ENCODE data around the gene SERPIND1.
"Not testable (repeated sequence)": the region's sequence is repeated elsewhere in the genome, so short reads cannot be mapped to it uniquely, and the experiment has no call there.

SERPIND1 gene, protein sequence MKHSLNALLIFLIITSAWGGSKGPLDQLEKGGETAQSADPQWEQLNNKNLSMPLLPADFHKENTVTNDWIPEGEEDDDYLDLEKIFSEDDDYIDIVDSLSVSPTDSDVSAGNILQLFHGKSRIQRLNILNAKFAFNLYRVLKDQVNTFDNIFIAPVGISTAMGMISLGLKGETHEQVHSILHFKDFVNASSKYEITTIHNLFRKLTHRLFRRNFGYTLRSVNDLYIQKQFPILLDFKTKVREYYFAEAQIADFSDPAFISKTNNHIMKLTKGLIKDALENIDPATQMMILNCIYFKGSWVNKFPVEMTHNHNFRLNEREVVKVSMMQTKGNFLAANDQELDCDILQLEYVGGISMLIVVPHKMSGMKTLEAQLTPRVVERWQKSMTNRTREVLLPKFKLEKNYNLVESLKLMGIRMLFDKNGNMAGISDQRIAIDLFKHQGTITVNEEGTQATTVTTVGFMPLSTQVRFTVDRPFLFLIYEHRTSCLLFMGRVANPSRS

DNA sequence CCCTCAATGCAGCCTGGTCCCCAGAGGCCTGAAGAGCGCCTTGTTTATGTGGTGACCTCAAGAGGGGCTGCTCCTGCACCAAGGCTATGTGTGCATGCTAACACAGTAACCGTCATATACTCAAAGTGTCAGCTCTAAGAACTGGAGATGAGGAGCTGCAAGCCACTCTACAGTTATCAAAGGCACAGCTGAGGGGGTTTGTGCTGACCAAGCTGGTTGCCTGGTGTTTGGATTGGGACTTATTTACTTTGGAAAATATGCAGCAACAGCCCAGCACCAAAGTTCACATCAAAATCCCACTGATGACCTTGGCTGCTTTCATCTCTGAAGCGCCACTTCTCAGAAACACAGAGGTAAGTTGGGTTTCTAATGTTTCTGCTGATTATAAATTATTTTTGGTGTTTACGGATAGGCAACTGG is at the start of gene SERPIND1:
TSS of gene SERPIND1 (plus strand) at position 321 of the 420 bp plus-strand sequence. CDS start 5,200 bp downstream, outside the sequence.
- no peak for FAIRE-seq

DNA sequence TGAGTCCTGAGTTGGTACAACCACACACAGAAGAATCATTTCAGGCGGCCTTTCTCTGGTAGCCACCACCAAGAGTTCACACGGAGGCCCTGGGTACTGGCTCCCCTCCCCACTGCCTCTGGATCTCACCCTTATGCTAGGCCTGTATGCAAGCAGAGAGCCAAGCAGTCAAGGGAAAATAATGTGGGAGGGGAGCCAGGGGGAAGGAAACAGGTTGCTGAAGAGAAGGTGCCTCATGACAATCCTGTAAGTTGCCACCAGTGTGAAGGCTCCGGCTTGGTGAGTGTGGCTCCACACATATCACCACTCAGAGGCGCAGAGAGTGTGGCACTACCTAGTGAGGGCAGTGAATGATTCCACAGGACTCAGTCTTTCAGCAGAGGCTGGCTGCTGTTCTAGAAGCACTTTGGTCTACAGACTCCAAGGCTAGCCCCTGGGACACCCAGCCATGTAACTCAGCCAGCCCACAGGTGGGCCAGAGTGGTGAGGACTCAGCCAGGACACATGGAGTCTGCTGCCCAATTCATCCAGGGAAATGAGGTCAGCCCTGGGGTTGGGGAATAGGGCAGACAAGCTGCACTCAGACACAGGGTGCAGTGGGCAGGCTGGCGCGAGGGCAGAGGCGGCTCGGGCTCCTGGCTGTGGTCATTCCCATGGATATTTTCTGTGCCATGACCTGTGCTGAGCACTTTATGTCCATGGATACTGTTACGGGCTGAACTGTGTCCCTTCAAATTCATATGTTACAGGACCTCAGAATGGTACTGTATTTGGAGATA is 49.0 kb upstream of the SERPIND1 start:
- FAIRE-seq, result no peak

DNA sequence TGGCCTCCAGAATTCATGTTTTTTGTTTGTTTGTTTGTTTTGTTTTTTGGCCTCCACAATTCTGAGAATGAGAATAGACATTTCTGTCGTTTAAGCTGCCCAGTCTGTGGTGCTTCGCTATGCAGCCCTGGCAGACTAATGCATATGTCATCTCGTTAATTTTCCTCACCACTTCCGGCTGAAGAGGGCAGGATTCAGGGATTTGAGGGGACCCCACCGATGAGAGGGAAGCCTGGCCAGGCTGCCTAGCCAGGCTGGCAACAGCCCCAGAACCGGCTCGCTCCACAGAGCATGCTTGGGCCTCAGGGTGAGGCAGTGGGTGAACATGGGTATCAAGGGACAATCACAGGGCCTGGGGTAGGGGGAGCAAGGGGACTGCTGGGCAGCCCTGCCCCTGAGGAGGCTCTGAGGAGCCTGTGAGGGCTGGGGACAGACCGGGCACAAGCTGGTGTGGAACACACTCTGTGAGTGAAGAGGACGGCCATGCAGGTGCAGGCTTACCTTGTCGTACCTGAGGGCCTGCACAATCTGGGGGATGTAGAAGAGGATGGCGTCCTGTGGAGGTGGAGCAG is 47.8 kb upstream of the SERPIND1 start:
- no peak for FAIRE-seq

DNA sequence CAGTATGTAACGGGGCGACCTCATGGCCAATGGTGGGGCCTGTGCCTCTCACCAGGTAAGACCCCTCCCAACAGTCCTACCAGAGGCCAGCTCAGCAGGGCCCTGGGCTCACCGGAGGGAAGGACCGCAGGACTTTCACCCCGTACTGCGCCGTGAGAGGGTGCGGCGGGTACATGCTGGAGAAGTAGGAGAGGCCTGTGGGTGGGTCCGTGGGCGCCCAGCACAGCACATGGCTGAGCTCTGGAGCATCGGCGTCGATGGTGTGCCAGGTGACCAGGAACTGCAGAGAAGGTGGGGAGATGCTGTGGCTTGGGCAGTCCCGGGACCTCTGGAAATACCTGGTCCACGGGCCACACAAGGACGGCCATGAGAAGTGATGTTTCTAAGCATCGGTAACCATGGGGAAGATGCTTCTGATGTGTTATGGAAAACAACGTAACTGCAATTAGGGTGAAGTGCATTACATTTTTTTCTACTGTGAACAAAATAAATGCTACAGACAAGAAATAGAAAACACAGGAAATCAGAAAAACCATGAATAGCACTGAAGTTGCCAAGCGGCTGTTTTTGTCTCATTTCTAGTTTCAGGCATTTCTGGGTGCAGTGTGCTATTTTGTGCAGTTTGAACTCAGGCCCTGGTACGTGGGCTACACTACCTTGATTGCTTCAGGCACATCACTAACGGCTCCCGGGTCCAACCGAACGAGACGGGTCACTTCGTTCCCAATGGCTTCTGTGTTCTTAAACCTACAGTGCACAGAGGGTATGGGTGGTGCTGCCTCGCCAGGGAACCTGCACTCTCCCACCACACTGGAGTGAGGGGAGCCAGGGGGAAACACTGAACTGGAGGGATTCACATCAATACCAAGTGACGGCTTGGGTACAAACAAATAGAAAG is 46.5 kb upstream of the SERPIND1 start:
- no peak for FAIRE-seq

DNA sequence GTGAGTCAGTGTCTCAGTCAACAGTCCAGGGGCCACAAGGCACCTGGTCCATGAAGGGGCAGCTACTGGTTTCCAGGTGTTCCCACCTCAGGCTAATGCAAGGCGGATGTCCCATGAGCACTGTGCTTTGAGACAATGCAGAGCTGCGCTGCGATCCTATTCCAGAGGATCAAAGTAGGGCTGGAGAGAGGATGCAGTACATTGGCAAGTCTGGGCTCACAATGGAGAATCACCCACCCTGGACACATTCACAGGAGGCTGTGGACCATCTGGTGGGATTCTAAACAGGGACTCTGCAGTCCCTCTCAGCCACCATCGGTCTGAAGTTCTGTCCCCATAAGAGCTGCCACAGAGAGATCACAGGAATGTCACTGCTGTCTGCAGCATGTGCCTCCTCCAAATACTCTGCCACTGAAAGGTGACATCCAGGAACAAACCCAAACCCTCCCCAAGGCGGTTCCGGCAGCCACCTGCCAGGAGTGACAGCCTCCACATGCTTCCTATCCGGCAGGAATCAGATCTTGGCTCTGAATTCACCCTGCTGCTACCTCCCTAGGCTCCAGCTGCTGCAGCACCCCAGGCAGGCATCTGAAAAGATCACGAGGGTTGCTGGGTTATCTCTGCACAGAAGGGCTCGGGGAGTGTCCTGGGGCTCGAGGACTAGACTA is 45.3 kb upstream of the SERPIND1 start:
- no peak for FAIRE-seq

DNA sequence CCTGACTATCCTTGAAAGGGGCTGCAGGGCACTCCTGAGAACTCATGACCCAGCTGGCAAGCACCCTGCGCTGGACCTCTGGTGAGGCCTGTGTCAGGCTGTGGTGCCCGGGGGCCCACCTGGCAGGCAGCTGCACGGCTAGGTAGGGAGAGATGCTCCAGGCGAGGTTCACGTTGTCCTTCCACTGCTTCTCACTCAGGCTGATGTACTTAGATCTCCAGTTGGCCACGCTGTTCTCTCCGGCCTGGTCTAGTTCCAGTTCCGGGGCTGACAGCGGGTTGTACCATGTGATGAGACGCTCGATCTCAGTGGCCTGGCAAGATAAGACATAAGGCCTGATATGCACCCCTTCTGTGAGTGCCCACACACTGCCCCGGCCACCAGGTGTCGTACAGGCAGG is 44.7 kb upstream of the SERPIND1 start:
- FAIRE-seq, result no peak

DNA sequence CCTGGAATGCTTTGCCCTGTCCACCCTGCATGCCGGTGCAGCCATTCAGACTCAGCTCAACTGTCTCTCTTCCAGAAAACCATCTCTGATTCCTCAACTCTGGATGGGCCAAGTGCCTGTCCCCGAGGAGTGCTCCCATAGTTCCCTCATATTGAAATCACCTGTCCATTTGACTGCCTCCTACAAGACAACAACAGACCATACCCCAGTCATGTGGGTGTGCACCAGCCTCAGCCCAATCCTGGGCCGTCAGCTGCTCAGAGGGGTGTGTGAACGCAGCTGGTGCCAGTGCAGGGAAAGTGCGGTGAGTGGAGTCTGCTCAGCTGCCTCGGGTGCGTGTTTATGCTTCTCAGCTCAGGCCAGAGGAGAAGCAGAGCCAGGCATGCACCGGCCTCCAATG is 41.5 kb upstream of the SERPIND1 start:
- FAIRE-seq, result not testable (repeated sequence)

DNA sequence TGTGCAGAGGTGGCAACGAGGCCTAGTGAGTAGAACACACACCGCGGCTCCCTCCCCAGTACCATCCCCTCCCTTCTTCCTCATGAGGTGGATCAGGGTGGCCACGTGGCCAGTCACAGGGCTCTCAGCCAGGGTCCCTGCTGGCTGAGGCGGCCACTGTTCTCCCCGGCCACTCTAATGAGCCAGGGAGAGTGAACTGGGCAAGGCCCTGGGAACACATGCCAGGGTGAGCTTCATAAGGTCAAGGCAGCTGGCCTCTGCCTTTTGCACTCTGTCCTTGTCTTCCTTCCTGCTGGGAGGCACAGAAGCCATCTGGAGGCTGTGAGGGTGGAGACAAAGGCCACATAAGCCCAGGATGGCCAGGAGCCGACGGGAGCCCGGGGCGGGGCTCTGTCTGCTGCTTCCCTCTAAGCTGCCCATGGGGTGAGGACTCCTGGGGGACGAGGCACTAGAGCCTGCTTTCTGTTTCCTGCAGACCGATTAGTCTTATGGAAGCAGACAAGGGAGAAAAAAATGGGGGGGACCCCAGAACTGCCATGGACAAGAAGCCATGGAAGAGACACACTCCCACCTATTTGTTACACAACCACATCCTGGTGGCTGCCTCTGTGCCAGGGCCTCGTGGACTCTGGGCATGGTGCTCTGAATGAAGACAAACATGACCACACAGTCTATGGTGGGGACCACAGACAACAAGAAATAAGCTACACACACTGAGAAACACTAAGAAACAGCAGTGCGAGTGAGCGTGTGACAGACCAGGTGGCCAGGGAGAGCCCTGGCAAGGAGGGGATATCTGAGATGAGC is 38.4 kb upstream of the SERPIND1 start:
- not testable (repeated sequence) for FAIRE-seq

DNA sequence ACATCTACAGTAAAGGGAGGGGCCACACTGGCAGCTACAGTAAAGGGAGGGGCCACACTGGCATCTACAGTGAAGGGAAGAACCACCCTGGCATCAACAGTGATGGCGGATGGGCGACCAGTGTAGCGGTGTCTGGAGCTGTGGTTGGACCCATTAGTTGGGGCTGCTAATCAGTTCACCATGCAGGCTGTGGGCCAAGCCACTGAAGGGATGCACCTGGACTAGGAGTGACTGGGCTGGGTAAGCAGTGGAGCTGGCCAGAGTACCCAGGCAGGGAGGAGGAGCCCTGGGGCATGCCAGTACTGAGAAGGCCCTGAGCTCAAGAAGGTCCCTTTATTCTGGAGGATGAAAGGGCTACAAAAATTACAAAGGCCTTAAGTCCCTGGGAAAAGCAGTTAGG is 37.0 kb upstream of the SERPIND1 start:
- FAIRE-seq, result not testable (repeated sequence)

DNA sequence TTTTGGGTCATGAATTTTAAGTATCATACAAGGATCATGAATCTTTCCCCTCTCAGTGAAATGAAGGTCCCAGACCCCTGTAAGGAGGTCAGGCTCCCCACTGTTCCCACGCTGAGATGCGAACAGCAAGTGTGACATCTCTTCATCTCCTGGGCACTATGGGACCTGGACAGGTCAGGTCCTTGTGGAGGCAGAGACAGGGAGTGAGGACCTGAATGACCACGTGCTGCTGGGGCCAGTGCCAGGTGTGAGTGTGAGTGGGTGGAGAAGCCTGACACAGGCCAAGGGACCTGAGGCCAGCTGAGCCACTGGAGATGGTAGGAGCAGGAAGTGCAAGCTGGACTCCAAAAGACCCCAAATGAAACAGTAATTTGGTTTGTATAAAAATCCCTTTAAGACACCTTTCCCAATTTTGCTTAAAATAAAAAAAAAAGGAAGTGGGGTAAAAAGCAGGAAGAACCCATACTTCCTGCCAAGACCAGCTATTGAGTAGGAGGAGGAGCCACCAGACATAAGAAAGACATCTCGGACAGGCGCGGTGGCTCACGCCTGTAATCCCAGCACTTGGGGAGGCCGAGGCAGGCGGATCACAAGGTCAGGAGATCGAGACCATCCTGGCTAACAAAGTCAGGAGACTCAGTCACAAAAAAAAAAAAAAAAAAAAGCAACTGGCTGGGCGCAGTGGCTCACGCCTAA is 35.4 kb upstream of the SERPIND1 start:
- no peak for FAIRE-seq

DNA sequence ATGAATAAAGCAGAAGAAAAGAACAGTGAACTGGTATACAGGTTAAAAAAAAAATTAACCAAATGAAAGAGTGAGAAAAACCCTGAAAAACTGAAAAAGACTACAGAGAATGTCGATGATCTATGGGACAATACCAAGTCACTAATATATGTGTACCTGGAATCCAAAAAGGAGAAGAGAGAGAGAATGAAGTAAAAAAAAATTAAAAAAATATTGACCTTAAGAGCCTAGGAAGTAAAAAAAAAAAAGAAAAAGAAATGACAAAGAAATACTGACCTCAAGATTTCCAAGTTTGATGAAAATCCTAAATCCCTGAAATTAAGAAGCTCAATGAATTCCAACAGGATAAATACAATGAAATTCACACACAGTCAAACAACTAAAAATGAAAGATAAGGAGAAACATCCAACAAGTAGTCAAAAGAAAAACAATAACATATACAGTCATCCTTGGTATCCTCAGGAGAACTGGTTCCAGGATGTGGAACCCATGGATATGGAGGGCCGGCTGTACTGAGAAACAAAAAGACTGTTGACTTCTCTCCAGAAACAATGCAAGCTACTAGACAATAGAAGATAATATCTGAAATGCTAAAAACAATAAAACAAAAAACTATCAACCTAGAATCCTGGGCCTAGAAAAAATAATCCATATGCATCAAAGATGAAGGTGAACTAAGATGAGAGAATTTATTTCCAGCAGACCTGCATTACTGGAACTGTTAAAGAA is 33.5 kb upstream of the SERPIND1 start:
- FAIRE-seq, result no peak

DNA sequence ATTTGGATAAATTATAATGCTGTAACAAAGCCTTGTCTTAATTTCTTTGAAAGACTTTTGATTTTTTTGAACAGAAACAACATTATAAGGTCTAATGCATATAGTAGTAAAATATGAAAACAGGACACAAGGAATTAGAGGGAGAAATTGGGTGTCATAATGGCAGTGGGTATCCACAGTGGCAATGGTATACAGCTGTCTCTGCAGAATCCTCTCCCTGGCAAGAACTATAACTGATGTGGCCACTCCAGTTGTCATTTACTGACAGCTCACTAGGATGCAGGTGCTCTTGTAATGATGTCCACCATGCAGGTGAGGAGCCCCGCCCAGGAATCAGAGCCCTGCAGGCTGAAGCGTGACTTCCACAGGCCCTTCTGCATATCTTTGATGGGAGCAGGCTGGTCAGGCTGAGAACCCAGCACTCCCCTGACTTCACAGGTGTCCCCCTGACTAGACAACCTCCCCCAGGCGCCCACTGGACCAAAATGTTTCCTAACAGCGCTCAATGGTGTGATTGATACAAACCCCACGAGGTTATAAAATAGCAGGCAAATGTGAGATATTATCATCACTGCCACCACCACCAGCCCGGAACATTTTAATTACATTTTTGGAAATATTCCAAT is 32.8 kb upstream of the SERPIND1 start:
- no peak for FAIRE-seq

DNA sequence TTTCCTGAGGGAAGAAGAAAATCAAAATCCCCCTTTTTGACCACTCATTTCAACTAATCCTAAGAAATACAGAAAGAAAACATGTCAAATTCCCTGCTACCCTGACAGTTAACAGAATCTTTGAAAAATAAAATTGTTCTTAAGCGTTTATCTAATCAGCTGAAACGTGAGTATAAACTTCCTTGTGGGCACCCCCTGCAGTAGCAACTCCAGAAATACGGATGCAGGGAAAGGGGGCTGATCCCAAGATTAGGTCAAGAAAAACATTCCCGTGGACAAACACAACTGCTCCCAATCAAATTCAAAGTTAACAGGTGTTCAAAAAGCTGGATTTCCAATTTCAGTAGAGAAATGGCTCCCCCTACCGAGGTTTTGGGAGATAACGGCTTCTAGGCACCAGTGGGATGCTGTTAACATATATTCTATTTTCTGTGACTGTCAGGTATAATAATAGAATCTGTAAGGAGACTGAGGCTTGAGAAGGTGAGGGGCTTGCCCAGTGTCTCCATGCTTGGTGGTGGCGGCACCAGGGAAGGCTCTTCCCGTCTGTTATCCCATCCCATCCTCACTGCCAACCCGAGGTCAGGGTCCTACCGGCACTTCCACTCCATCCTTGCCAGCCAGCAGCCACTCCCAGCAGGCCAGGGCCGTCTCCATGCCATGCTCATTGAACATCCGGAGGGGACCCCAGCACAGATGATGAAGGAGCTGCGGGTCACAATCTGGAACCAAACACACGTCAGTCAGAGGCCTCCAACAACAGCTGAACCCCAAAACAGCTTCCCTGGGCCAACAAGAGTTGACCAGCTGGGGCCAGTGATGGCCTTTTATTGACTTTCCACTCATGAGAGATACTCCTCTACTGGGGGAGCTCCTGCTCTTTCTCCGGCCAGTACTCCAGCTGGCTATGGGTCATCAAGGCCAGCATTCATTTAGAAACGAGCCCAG is 32.0 kb upstream of the SERPIND1 start:
- no peak for FAIRE-seq

DNA sequence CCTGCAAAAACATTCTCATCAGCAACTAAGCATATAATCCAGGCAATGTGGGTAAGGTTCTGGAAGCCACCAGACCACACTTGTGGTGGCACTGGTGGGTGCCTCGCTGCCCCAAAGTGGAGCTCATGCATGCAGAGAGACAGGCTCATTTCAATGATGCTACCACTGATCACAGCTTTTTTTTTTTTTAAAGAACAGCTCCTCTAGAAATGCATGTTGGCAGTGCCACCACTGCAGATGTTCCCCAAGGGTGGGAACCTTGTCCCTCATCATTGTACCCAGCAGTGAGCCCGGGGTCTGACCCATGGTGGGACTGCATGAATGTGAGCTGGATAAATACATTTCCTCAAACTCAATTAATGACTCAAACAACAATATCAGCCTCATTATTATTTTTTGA is 31.1 kb upstream of the SERPIND1 start:
- FAIRE-seq, result no peak

DNA sequence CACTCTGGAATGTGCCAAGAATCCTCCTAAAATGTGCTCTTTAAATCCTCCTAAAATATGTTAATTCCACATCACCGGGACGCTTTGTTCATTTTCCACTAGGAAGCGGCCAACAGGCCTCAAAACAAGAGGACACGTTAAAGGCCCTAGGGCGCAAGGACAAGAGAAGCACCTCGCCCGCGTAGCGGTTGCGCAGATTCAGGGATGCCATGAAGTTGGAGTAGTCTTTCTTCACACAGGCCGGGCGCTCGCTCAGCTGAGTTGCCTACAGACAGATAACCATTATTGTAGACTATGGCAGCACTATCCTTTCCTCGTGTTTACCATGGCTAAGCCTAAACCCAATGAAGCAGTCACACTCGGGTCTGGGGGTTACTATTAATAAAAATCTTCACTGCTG is 29.5 kb upstream of the SERPIND1 start:
- FAIRE-seq, result no peak

DNA sequence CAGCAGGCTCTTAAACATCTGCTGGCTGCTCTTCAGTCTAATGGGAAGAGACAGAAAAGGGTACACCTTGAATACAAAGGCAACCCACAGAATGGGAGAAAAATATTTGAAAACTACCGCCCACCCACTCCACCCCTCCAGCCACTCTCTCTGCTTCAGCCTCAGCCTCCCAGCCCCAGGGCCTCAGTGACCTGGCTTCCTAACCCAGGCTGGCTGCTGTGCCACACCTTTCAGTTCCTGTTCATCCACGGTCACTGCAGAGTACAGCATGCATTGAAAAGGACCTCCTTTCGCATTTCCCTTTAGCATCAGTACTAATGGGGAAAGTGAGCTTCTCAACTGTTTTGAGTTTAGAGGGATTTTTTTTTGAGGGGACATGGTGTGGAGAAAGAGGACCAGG is 28.8 kb upstream of the SERPIND1 start:
- no peak for FAIRE-seq

DNA sequence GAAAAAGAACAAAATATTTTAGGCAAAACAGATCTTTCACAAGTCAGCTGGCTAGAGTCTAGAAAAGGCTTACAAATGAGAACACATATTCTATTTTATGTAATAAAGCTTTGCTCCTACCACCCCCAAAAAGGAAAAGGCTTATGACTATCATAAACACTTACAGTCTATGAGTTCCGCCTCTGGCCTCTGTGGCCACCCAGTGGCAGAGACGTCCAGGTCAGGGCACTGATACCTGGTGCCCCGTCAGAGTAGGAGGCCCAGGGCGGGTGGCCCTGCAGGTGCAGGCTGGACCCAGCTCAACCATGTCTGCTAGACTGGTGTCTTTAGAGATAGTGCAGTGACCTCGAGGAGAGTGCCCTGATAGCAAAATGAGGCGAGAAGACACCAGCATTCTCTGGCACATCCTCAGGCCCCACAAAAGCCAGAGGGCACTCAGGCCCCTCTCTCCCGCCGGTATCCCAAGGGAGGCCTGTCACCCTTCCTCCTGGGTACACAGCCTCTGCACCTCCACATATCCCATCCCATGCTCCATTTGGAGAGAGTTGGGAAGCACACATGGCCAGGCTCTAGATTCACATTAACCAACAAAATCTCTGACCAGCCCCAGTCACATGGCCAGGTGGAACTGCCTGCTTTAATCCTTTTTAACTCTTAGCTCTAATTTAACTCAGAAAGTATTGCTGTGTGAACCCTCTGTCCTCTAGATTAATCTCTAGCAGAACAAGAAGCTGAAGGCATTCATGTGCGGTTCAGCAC is 27.3 kb upstream of the SERPIND1 start:
- FAIRE-seq, result no peak

Data from G401.6 (cell line).